ENCODE results near the gene COX8A. TPM values are rescaled to one million over a fixed set of nuclear protein-coding genes. Genes with fewer than 3 reads are reported as not detected.

The COX8A gene
- total RNA-seq, 1 experiment from 2014 or later, result 1,500 TPM

DNA sequence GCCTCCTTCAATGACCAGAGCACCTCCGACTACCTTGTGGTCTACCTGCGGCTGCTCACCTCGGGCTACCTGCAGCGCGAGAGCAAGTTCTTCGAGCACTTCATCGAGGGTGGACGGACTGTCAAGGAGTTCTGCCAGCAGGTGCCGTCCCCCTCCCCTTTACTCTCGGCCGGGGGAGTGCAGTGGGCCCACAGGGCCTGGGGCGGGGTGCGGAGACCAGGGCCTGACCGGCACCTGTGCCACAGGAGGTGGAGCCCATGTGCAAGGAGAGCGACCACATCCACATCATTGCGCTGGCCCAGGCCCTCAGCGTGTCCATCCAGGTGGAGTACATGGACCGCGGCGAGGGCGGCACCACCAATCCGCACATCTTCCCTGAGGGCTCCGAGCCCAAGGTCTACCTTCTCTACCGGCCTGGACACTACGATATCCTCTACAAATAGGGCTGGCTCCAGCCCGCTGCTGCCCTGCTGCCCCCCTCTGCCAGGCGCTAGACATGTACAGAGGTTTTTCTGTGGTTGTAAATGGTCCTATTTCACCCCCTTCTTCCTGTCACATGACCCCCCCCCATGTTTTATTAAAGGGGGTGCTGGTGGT lies 22.8 kb downstream of the COX8A start:
- no peak overlapping the region for H3K9ac ChIP-seq (ENCODE audit: low read length)
- H3K9me2 ChIP-seq (replicated peaks; ENCODE audit: low read length), result no peaks in the 10 kb centered on the region
- ChIA-PET CTCF (no interaction called here), POLR2A (ENCODE audit: unreplicated experiment) (no interaction called here)
- no peak overlapping the region for H3K4me2 ChIP-seq (ENCODE audit: low read length)
- H3K79me2 ChIP-seq (ENCODE audit: low read length), result 0 out of 2 replicates have a peak, but pooled peaks cover 4% of the 10 kb centered on the region
- no peaks in the 10 kb centered on the region for H3K27me3 ChIP-seq (ENCODE audit: low read length)
- TSS peak; percentile 46 for BruUV-seq (replicated peaks)
- no peak overlapping the region for H3K27ac ChIP-seq (ENCODE audit: low read length)
- no peak for ATAC-seq
- peaks cover 29% of the 10 kb centered on the region for H3K36me3 ChIP-seq (ENCODE audit: low read depth, low read length)
- intact Hi-C loops (cut with micrococcal nuclease), result no loop called here
- no peaks in the 10 kb centered on the region for H4K20me1 ChIP-seq (ENCODE audit: low read length)
- H2AFZ ChIP-seq (ENCODE audit: low read length), result no peak overlapping the region
- H3K4me1 ChIP-seq (ENCODE audit: insufficient read depth, low read length), result peaks cover 13% of the 10 kb centered on the region; the same call in 1 of the 2 replicates
- TF ChIP-seq EZH2 (IDR thresholded peaks at IDR 0.05; ENCODE audit: low read length, unreplicated experiment) (no peak), CTCF (conservative IDR thresholded peaks at IDR 0.05; ENCODE audit: low read depth, low read length) (no peak), EZH2phosphoT487 (IDR thresholded peaks at IDR 0.05; ENCODE audit: borderline replicate concordance, low read length) (no peak)
- no peaks in the 10 kb centered on the region for H3K9me3 ChIP-seq (ENCODE audit: low read length)
- no peak overlapping the region for H3K4me3 ChIP-seq (ENCODE audit: low read length)
- DNase-seq, result no peak
- H3F3A ChIP-seq (ENCODE audit: low read length, unreplicated experiment), result no peaks in the 10 kb centered on the region

DNA sequence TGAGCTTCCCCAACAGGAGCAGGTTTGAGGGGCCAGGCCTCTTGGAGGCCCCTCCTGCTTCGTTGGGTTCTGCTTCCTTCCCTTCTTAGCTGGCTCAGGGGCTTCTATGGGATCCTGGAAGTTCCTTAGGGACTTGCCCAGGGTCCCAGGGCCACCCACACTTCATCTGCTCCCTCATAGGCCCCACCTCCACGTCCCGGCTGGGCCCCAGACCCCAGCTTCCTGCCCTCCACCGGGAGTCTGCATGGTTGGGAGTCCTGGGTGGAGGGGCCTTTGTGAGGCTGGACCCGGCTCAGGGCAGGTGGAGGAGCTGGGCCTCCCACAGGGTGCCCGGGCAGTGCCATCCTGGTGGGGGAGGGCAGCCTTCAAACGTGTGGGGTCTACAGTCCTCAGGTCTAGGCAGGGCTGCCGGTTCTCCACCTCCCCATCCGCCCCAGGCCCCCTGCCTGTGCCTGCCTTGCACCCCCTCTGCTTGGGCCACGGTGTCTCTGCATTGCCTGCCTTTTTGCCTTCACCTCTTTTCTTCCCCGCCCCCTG lies 23.4 kb downstream of the COX8A start:
- intact Hi-C loops (cut with micrococcal nuclease), result no loop called here
- Histone ChIP-seq H3K36me3 (ENCODE audit: low read depth, low read length) (peaks cover 29% of the 10 kb centered on the region), H4K20me1 (ENCODE audit: low read length) (no peaks in the 10 kb centered on the region), H3K27me3 (ENCODE audit: low read length) (no peaks in the 10 kb centered on the region), H3K4me1 (ENCODE audit: insufficient read depth, low read length) (peaks cover 13% of the 10 kb centered on the region; the same call in 1 of the 2 replicates), H3K79me2 (ENCODE audit: low read length) (0 out of 2 replicates have a peak, but pooled peaks cover 3% of the 10 kb centered on the region), H3K9me2 (replicated peaks; ENCODE audit: low read length) (no peaks in the 10 kb centered on the region), H3K9ac (ENCODE audit: low read length) (no peak overlapping the region), H3K4me3 (ENCODE audit: low read length) (no peak overlapping the region), H2AFZ (ENCODE audit: low read length) (no peak overlapping the region), H3K27ac (ENCODE audit: low read length) (no peak overlapping the region), H3F3A (ENCODE audit: low read length, unreplicated experiment) (no peaks in the 10 kb centered on the region), H3K4me2 (ENCODE audit: low read length) (no peak overlapping the region), H3K9me3 (ENCODE audit: low read length) (no peaks in the 10 kb centered on the region)
- no peak for DNase-seq
- POLR2A ChIA-PET (ENCODE audit: unreplicated experiment), result no interaction called here
- no peak for ATAC-seq
- BruUV-seq (replicated peaks), result no TSS peak
- CTCF ChIA-PET, result no interaction called here
- TF ChIP-seq EZH2 (IDR thresholded peaks at IDR 0.05; ENCODE audit: low read length, unreplicated experiment) (no peak), CTCF (conservative IDR thresholded peaks at IDR 0.05; ENCODE audit: low read depth, low read length) (no peak), EZH2phosphoT487 (IDR thresholded peaks at IDR 0.05; ENCODE audit: borderline replicate concordance, low read length) (no peak)

Measured in PC-3 (cell line).